Measurements from ENCODE around the gene OGFOD3.

- TF ChIP-seq CTCF (IDR thresholded peaks at IDR 0.05) (no peak), POLR2AphosphoS5 (IDR thresholded peaks at IDR 0.05) (no peak), POLR2A (IDR thresholded peaks at IDR 0.05) (no peak), EP300 (IDR thresholded peaks at IDR 0.05) (no peak)
Observed at GRCh38 chr17:82424863-82425159, 6.4 kb upstream of the OGFOD3 start.

Data from suprapubic skin (tissue), 4 donors.